Nasal cavity respiratory epithelium epithelial cell of viscerocranial mucosa (primary cell): ENCODE measurements around the gene SPDYE11. TPM values are rescaled to one million over a fixed set of nuclear protein-coding genes. Genes with fewer than 3 reads are reported as not detected.

ENCODE experiments used
- total RNA-seq: library from RNA; depleted of rRNA; stranded (reverse); fragments of >200 nt; gene quantifications from 2 replicates; pipeline ENCODE4 v1.2.3, GENCODE V29; 2014

SPDYE11 gene, protein sequence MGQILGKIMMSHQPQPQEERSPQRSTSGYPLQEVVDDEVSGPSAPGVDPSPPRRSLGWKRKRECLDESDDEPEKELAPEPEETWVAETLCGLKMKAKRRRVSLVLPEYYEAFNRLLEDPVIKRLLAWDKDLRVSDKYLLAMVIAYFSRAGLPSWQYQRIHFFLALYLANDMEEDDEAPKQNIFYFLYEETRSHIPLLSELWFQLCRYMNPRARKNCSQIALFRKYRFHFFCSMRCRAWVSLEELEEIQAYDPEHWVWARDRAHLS
- total RNA-seq = not detected in 2 replicates

DNA sequence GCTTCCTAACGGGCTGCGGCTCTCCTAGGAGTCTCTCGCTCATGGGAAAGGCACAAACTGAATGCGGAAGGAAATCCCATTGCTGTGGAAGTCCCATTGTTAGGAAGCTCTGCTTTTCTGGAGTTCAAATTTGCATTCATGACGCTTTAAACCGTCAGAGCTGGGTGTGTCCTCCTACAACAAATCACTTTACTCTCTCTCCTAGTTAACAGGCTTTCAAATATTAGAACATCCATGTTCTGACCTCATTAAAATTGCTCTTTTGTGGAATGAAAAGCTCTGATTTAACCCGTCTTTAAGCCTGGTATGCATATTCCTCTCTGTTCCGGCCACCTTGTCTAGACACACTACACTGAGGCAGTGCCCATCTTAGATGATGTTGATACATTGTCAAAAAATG lies at the start of gene SPDYE11:
Gene SPDYE11 (minus strand): TSS at position 101 of the 400 bp plus-strand sequence. CDS start 1,800 bp downstream, outside the sequence.

DNA sequence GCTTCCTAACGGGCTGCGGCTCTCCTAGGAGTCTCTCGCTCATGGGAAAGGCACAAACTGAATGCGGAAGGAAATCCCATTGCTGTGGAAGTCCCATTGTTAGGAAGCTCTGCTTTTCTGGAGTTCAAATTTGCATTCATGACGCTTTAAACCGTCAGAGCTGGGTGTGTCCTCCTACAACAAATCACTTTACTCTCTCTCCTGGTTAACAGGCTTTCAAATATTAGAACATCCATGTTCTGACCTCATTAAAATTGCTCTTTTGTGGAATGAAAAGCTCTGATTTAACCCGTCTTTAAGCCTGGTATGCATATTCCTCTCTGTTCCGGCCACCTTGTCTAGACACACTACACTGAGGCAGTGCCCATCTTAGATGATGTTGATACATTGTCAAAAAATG lies 28.2 kb upstream of the SPDYE11 start, which contains the start of gene SPDYE9:
Gene SPDYE9 (minus strand): TSS at position 101 of the 400 bp plus-strand sequence. CDS start 1,800 bp downstream, outside the sequence.

DNA sequence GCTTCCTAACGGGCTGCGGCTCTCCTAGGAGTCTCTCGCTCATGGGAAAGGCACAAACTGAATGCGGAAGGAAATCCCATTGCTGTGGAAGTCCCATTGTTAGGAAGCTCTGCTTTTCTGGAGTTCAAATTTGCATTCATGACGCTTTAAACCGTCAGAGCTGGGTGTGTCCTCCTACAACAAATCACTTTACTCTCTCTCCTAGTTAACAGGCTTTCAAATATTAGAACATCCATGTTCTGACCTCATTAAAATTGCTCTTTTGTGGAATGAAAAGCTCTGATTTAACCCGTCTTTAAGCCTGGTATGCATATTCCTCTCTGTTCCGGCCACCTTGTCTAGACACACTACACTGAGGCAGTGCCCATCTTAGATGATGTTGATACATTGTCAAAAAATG lies 28.0 kb downstream of the SPDYE11 start, which contains the start of gene SPDYE8:
Gene SPDYE8 (minus strand): TSS at position 101 of the 400 bp plus-strand sequence. CDS start 1,800 bp downstream, outside the sequence.

Other genes with a start within 250 kb of the SPDYE11 start
- gene TYW1B, start 229.7 kb downstream of the SPDYE11 start, total RNA-seq = 3.3 and 9.2 TPM in 2 replicates
- gene POM121, start 132.8 kb downstream of the SPDYE11 start, total RNA-seq = 5.5 and 16.7 TPM in 2 replicates
- gene TRIM74, start 88.4 kb downstream of the SPDYE11 start, total RNA-seq = 0.21 and 0.34 TPM in 2 replicates
- gene SPDYE8, start 28.1 kb downstream of the SPDYE11 start, total RNA-seq = not detected in 2 replicates
- gene SPDYE9, start 28.1 kb upstream of the SPDYE11 start, total RNA-seq = not detected in 2 replicates